Ishikawa (cell line): ENCODE results near the gene RAD51B.

Experiments
- EGR1 ChIP-seq: IDR thresholded peaks from 2 replicates; pipeline ENCODE4 v1.6.1; 2012
- EP300 ChIP-seq: IDR thresholded peaks from 2 replicates; pipeline ENCODE4 v1.6.1; 2012; ENCODE audit warnings: borderline replicate concordance
- FOXM1 ChIP-seq: IDR thresholded peaks from 2 replicates; pipeline ENCODE4 v1.6.1; 2012; ENCODE audit warnings: low read depth, borderline replicate concordance
- NFIC ChIP-seq: IDR thresholded peaks from 2 replicates; pipeline ENCODE4 v1.6.1; 2012
- RAD21 ChIP-seq: IDR thresholded peaks from 2 replicates; pipeline ENCODE4 v1.6.1; 2012; ENCODE audit warnings: low read depth
- TAF1 ChIP-seq: IDR thresholded peaks from 2 replicates; pipeline ENCODE4 v1.6.1; 2012; ENCODE audit warnings: low read depth, mild to moderate bottlenecking
- TCF12 ChIP-seq: IDR thresholded peaks from 2 replicates; pipeline ENCODE4 v1.6.1; 2012; ENCODE audit warnings: low read depth
- YY1 ChIP-seq: IDR thresholded peaks from 2 replicates; pipeline ENCODE4 v1.6.1; 2012; ENCODE audit warnings: low read depth
- TF ChIP-seq, protein P1 (sequence below): IDR thresholded peaks from 2 replicates; pipeline ENCODE4 v1.6.1; 2012
- TF ChIP-seq, protein P2 (sequence below): IDR thresholded peaks from 2 replicates; pipeline ENCODE4 v1.6.1; 2012; ENCODE audit warnings: low read depth, mild to moderate bottlenecking

DNA sequence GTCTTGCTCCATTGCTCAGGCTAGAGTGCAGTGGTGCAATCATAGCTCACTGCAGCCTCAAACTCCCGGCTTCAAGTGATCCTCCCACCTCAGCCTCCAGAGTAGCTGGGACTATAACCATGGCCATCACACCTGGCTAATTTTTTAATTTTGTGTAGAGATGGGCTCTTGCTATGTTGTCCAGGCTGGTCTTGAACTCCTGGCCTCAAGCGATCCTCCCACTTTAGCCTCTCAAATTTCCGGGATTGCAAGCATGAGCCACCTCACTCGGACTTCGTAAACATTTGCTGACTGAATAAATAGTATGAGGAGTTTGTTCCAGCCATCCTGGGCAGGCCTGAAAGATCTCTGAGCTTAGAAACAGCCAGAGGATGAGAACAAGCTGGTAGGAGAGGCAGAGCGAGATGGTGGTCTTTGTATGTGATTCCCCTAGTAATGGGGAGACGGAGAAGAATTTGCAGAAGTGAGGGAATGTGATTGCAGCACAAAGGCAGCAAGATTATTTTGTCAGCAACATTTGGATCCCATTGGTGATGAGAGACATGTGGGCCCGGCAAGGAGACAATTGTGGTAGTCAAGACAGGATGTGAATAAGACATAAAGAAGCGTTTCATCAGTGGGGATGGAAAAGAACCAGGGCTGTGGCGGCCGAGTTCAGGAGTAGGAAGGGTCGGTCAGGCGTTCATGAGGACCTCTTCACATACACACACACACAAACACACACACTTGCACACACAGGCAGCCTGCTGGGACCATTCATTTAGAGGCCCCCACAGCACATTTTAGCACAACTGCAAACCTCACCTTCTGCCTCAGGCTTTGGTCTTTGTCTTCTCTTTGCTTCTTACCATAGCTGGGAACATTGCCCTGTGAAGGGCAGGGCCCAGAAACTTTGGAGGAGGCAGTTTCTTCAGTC lies 817.8 kb downstream of the RAD51B start:
- TF ChIP-seq, protein P1, sequence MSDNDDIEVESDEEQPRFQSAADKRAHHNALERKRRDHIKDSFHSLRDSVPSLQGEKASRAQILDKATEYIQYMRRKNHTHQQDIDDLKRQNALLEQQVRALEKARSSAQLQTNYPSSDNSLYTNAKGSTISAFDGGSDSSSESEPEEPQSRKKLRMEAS: no peak
- TF ChIP-seq EP300 (no peak), NFIC (no peak), YY1 (no peak), TCF12 (no peak), RAD21 (no peak), TAF1 (no peak), EGR1 (no peak), FOXM1 (no peak)
- TF ChIP-seq, protein P2, sequence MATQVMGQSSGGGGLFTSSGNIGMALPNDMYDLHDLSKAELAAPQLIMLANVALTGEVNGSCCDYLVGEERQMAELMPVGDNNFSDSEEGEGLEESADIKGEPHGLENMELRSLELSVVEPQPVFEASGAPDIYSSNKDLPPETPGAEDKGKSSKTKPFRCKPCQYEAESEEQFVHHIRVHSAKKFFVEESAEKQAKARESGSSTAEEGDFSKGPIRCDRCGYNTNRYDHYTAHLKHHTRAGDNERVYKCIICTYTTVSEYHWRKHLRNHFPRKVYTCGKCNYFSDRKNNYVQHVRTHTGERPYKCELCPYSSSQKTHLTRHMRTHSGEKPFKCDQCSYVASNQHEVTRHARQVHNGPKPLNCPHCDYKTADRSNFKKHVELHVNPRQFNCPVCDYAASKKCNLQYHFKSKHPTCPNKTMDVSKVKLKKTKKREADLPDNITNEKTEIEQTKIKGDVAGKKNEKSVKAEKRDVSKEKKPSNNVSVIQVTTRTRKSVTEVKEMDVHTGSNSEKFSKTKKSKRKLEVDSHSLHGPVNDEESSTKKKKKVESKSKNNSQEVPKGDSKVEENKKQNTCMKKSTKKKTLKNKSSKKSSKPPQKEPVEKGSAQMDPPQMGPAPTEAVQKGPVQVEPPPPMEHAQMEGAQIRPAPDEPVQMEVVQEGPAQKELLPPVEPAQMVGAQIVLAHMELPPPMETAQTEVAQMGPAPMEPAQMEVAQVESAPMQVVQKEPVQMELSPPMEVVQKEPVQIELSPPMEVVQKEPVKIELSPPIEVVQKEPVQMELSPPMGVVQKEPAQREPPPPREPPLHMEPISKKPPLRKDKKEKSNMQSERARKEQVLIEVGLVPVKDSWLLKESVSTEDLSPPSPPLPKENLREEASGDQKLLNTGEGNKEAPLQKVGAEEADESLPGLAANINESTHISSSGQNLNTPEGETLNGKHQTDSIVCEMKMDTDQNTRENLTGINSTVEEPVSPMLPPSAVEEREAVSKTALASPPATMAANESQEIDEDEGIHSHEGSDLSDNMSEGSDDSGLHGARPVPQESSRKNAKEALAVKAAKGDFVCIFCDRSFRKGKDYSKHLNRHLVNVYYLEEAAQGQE: no peak
